GM21786 (cell line): Measurements from ENCODE around the gene CERS3.

ENCODE experiments used
- ATAC-seq: cut with Tn5 transposase; IDR thresholded peaks from one replicate; pipeline ENCODE4 v1.9.1; 2021; ENCODE audit not compliant: unreplicated experiment

CERS3 gene

GRCh38 chr15:100528833-100529428, at the start of gene CERS3:
TSS of gene CERS3 (minus strand) at chr15:100528950. CDS start at chr15:100501849, 27,101 bp downstream.
- ATAC-seq, result no peak

- ATAC-seq, result no peak
Measured at GRCh38 chr15:100573526-100573925, 44.8 kb upstream of the CERS3 start.

- no peak for ATAC-seq
Measured at GRCh38 chr15:100572362-100572983, 43.7 kb upstream of the CERS3 start.

GRCh38 chr15:100571592-100572167, 42.9 kb upstream of the CERS3 start:
- ATAC-seq, result no peak

GRCh38 chr15:100570735-100571313, 42.1 kb upstream of the CERS3 start:
- ATAC-seq, result peak; percentile 89

GRCh38 chr15:100570275-100570674, 41.5 kb upstream of the CERS3 start:
- ATAC-seq, result peak; percentile 3

GRCh38 chr15:100569391-100569790, 40.6 kb upstream of the CERS3 start:
- no peak for ATAC-seq

- ATAC-seq, result no peak
Measured at GRCh38 chr15:100566850-100567628, 38.3 kb upstream of the CERS3 start.

- ATAC-seq, result no peak
Measured at GRCh38 chr15:100565591-100565990, 36.8 kb upstream of the CERS3 start.

GRCh38 chr15:100560323-100560722, 31.6 kb upstream of the CERS3 start:
- ATAC-seq, result no peak

GRCh38 chr15:100559330-100559729, 30.6 kb upstream of the CERS3 start:
- ATAC-seq, result no peak

- ATAC-seq, result no peak
Measured at GRCh38 chr15:100558771-100559254, 30.1 kb upstream of the CERS3 start.

GRCh38 chr15:100553468-100553867, 24.7 kb upstream of the CERS3 start:
- ATAC-seq, result no peak

- no peak for ATAC-seq
Measured at GRCh38 chr15:100547961-100548360, 19.2 kb upstream of the CERS3 start.

- ATAC-seq, result no peak
Measured at GRCh38 chr15:100544946-100545345, 16.2 kb upstream of the CERS3 start.

GRCh38 chr15:100544338-100544841, 15.6 kb upstream of the CERS3 start:
- ATAC-seq, result no peak

GRCh38 chr15:100542290-100542689, 13.5 kb upstream of the CERS3 start:
- ATAC-seq, result no peak

- ATAC-seq, result peak; percentile 86
Measured at GRCh38 chr15:100537331-100537730, 8.6 kb upstream of the CERS3 start.

- no peak for ATAC-seq
Measured at GRCh38 chr15:100536733-100537132, 8.0 kb upstream of the CERS3 start.

- no peak for ATAC-seq
Measured at GRCh38 chr15:100533886-100534285, 5.1 kb upstream of the CERS3 start.

- no peak for ATAC-seq
Measured at GRCh38 chr15:100531823-100532327, 3.1 kb upstream of the CERS3 start.
